ENCODE measurements around the gene RNU5B-1. TPM values are rescaled to one million over a fixed set of nuclear protein-coding genes. Genes with fewer than 3 reads are reported as not detected.

RNU5B-1 gene
- polyA plus RNA-seq, 1 of the 3 experiments (the other 2 are of a cell fraction), result not detected

DNA sequence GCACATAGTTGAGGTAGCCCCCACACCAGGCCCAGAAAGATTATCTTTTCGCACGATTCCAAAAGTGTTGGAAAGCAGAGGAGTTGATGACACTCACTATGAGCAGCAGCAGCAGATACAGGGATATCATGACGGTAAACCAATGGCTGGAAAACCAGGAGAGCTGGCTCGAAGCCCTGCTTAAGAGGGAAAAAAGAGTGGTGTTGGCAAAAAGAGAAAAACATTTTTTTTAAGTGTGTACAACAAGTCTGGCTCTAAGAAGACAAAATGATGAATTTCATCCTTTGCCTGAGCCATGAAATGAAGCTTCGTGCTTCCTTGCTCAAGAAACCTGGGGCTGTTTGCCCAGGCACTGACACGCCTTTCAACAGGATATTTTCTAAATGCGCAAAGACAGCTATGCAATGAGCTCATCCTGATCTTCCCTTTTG lies 45.1 kb upstream of the RNU5B-1 start:
- no peak for DNase-seq
- POLR2A ChIA-PET, result no interaction called here

DNA sequence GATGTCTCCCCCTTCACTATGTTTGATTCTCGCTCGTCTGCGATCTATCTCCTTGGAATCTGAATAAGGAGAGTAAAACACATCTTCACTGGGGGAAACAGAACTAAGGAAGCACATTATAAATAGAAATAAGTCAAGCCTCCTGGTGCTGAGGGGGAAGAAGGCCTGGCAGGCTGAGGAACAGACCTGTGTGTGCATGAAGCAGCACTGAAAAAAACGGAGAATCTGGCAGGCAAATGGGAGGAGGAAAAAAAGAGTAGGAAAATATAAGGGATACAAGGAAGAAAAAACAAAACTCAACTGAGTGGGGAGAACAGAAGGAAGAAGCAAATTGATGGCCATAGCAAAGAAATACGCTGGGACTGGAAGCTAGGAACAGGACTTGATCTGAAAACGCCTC lies 43.5 kb upstream of the RNU5B-1 start:
- H3K4me3 ChIP-seq (ENCODE audit: low read depth in 2 of 2, low read length in 1 of 2), result no peak overlapping the region
- CTCF ChIA-PET, result interaction anchor here (2.5 kb wide), 1 partner anchor 10 kb away, joined by 13 read pairs; no protein-coding TSS in a partner anchor
- H3K4me1 ChIP-seq (ENCODE audit: control insufficient read depth in 1 of 2, insufficient read depth in 2 of 2, low read depth in 1 of 2, low read length in 1 of 2), result no peaks in the 10 kb centered on the region; a peak in 1 of 4 replicates
- H3K36me3 ChIP-seq (replicated peaks in 1 of 2; ENCODE audit: control insufficient read depth in 1 of 2, insufficient read depth in 2 of 2, low read length in 1 of 2), result peaks cover 0 to 33% of the 10 kb centered on the region in 2 experiments
- no peaks in the 10 kb centered on the region for H3K9me3 ChIP-seq
- no peak overlapping the region for H3K9ac ChIP-seq
- DNase-seq, result no peak
- H3K27ac ChIP-seq (ENCODE audit: low read depth in 2 of 2, low read length in 1 of 2), result no peak overlapping the region
- H4K20me1 ChIP-seq (ENCODE audit: insufficient read depth), result no peaks in the 10 kb centered on the region
- POLR2A ChIA-PET, result no interaction called here
- H3K9me2 ChIP-seq, result no peaks in the 10 kb centered on the region
- 90% methylated on average over 6 of the region's 6 CpGs for WGBS (ENCODE audit: low lambda C conversion rate)
- H3K79me2 ChIP-seq (ENCODE audit: insufficient read depth), result no peaks in the 10 kb centered on the region
- H3K27me3 ChIP-seq (ENCODE audit: insufficient read depth), result no peaks in the 10 kb centered on the region
- no peak overlapping the region for H3K4me2 ChIP-seq
- no peak overlapping the region for H2AFZ ChIP-seq (ENCODE audit: low read depth)
- TF ChIP-seq, protein P1, sequence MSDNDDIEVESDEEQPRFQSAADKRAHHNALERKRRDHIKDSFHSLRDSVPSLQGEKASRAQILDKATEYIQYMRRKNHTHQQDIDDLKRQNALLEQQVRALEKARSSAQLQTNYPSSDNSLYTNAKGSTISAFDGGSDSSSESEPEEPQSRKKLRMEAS (IDR thresholded peaks at IDR 0.05; ENCODE audit: low read depth), result no peak
- TF ChIP-seq NRF1 (IDR thresholded peaks at IDR 0.05; ENCODE audit: low read depth, low read length) (no peak), GATA2 (CRISPR knock-in tag; IDR thresholded peaks at IDR 0.05) (no peak), JUND (IDR thresholded peaks at IDR 0.05) (no peak), CHD2 (IDR thresholded peaks at IDR 0.05; ENCODE audit: low read length, partially characterized antibody) (no peak), MEF2A (IDR thresholded peaks at IDR 0.05; ENCODE audit: borderline replicate concordance, low read depth) (no peak), NFIC (IDR thresholded peaks at IDR 0.05; ENCODE audit: borderline replicate concordance) (no peak), ELF1 (IDR thresholded peaks at IDR 0.05) (no peak), SMC3 (IDR thresholded peaks at IDR 0.05; ENCODE audit: low read depth, low read length) (no peak), FOSL2 (IDR thresholded peaks at IDR 0.05; ENCODE audit: borderline replicate concordance, low read depth) (no peak), FOXJ3 (CRISPR knock-in tag; IDR thresholded peaks at IDR 0.05) (no peak), MXI1 (IDR thresholded peaks at IDR 0.05; ENCODE audit: low read depth, low read length) (no peak), RFX5 (IDR thresholded peaks at IDR 0.05; ENCODE audit: low read length) (no peak)
- TF ChIP-seq, protein P2, sequence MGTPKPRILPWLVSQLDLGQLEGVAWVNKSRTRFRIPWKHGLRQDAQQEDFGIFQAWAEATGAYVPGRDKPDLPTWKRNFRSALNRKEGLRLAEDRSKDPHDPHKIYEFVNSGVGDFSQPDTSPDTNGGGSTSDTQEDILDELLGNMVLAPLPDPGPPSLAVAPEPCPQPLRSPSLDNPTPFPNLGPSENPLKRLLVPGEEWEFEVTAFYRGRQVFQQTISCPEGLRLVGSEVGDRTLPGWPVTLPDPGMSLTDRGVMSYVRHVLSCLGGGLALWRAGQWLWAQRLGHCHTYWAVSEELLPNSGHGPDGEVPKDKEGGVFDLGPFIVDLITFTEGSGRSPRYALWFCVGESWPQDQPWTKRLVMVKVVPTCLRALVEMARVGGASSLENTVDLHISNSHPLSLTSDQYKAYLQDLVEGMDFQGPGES (IDR thresholded peaks at IDR 0.05; ENCODE audit: low read depth, low read length), result no peak
- H3F3A ChIP-seq (replicated peaks; ENCODE audit: insufficient read depth), result no peaks in the 10 kb centered on the region

More for the DNA sequence above, 45.1 kb upstream of the RNU5B-1 start:
- Histone ChIP-seq H3K4me1 (ENCODE audit: control insufficient read depth in 1 of 2, insufficient read depth in 2 of 2, low read depth in 1 of 2, low read length in 1 of 2) (peaks cover 0 to 2% of the 10 kb centered on the region in 2 experiments; a peak in 1 of 4 replicates), H3K36me3 (replicated peaks in 1 of 2; ENCODE audit: control insufficient read depth in 1 of 2, insufficient read depth in 2 of 2, low read length in 1 of 2) (peaks cover 0 to 33% of the 10 kb centered on the region in 2 experiments), H4K20me1 (ENCODE audit: insufficient read depth) (no peaks in the 10 kb centered on the region), H3K4me3 (ENCODE audit: low read depth in 2 of 2, low read length in 1 of 2) (no peak overlapping the region), H3K9me2 (no peaks in the 10 kb centered on the region), H3K27me3 (ENCODE audit: insufficient read depth) (no peaks in the 10 kb centered on the region), H3K4me2 (no peak overlapping the region), H3F3A (replicated peaks; ENCODE audit: insufficient read depth) (no peaks in the 10 kb centered on the region), H3K9ac (no peak overlapping the region), H3K79me2 (ENCODE audit: insufficient read depth) (no peaks in the 10 kb centered on the region), H3K27ac (ENCODE audit: low read depth in 2 of 2, low read length in 1 of 2) (no peak overlapping the region), H3K9me3 (no peaks in the 10 kb centered on the region), H2AFZ (ENCODE audit: low read depth) (no peak overlapping the region)
- TF ChIP-seq POLR2AphosphoS5 (IDR thresholded peaks at IDR 0.05; ENCODE audit: low read depth, low read length), result no peak
- no peak for TF ChIP-seq TAF1 (IDR thresholded peaks at IDR 0.05; ENCODE audit: borderline replicate concordance, low read depth, low read length)
- no peak for TF ChIP-seq NRF1 (IDR thresholded peaks at IDR 0.05; ENCODE audit: low read depth, low read length)
- TF ChIP-seq RAD21 (IDR thresholded peaks at IDR 0.05; ENCODE audit: low read length), result no peak
- TF ChIP-seq TEAD4 (IDR thresholded peaks at IDR 0.05; ENCODE audit: borderline replicate concordance, insufficient read depth), result no peak
- TF ChIP-seq EP300 (IDR thresholded peaks at IDR 0.05; ENCODE audit: borderline replicate concordance in 1 of 2, low read depth in 1 of 2, low read length in 1 of 2), result no peak
- CTCF ChIA-PET, result interaction anchor here (0.7 to 1.4 kb wide), 2 partner anchors 11 to 70 kb away, joined by 3 to 4 read pairs; no protein-coding TSS in a partner anchor
- 95% methylated on average over 7 of the region's 7 CpGs for WGBS (ENCODE audit: low lambda C conversion rate)

All from SK-N-SH (cell line).